ENCODE data around the gene ARL9.
"Not testable (repeated sequence)": the region's sequence is repeated elsewhere in the genome, so short reads cannot be mapped to it uniquely, and the experiment has no call there.

The ARL9 gene, protein sequence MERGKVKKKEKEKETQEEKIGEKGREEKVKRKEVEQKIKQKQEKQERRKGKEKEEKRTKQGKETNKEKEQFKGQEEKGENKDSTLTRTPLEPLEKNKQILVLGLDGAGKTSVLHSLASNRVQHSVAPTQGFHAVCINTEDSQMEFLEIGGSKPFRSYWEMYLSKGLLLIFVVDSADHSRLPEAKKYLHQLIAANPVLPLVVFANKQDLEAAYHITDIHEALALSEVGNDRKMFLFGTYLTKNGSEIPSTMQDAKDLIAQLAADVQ

DNA sequence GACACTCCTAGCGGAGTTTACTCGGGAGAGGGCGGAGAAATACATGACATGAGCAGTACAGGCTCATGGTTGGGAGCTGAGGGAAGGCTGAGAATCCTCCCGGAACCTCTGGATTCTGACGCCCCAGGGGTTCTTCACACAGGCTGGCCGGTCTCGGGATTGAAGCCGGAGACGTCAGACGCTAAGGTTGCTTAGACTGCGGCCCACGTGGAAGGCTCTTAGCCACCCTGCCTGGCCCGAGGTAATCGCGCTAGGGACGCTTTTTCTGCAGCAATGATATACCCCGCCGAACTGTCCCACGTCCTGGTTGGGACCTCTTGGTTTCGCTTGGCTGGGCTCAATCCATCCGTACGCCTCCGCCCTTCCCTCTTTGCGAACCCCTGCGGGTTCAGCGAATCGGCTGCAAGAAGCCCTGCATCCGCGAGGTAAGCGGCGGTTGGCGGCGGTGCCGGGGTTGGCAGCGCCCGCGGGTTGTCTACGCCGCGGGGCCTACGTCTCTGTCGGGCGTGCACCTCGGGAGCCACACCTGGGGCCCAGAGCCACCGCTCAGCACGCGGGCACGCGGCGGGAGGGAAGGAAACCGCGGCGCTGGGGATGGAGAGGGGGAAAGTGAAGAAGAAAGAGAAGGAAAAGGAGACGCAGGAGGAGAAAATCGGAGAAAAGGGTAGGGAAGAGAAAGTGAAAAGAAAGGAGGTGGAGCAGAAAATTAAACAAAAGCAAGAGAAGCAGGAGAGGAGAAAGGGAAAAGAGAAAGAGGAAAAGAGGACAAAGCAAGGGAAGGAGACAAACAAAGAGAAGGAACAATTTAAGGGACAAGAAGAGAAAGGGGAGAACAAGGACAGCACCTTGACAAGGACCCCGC, at the start of gene ARL9:
Gene ARL9 (plus strand): TSS at position 523 of the 862 bp plus-strand sequence. CDS start 72 bp downstream, at position 595.
- peak in 6 of 14 donors; percentile 5 to 51 (median 17) for DNase-seq

DNA sequence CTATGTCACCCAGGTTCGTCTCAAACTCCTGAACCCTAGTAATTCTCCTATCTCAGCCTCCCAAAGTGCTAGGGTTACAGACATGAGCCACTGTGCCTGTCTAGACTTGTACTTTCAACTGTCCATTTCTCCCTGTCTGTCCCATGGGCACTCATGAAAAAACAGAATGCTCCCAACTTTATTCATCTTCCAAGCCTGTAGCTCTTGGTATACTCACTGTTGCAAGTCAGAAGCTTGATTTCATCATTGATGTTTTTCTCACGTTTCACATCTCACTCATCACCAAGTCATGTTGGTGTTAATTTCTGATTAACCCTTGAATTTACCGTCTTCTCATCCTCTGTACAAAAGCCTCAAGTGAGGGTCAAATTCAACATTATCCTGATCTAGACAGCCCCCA, 45.5 kb upstream of the ARL9 start:
- DNase-seq, result no peak

DNA sequence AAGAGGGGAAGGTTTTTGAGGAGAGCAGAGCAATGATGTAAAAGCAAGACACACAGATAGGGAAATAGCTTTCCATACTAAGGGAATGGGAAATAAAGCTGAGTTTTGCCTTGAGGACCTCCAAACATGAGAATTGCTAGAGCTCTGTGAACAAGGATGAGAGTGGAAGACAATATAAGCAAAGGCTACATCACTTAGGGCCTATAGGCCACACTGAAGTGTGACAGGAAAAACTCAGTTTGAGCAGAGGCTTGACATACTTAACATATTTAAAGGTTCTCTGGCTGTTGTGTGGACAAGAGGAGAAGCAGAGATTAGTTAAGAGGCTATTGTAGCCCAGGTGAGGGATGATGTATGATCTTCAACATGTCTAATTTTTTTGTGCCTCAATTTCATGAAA, 43.4 kb upstream of the ARL9 start:
- no peak for DNase-seq

DNA sequence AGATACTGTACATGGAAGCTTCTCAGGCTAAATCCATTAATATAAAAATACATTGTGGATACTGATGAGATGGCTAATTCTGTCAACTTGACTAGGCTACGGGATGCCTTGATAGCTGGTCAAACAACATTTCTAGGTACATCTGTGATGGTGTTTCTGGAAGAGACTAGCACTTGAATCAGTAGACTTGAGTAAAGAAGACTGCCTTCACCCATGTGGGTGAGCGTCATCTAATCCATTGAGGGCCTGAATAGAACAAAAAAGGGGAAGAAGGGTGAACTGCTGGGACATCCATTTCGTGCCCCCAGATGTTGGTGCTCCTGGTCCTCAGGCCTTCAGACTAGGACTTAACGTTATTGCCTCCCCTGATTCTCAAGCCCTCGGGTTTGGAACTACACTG, 41.9 kb upstream of the ARL9 start:
- DNase-seq, result no peak

DNA sequence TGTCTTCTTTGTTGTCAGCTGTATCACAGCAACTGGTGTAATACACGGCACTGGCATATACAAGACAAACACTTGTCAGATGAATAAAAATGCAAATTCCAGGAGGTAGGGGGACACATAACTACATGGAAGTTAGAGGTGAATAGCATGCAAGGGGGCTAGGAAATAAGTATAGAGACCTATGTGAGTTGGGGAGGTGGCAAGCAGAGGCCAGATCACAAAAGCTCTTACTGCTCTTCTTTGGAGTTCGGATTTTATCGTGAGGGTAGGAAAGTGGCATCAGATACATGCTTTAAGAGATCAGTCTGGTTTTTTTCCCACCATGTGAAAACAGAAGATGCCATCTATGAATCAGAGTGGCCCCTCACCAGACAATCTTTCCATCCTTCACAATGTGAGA, 41.0 kb upstream of the ARL9 start:
- DNase-seq, result no peak

DNA sequence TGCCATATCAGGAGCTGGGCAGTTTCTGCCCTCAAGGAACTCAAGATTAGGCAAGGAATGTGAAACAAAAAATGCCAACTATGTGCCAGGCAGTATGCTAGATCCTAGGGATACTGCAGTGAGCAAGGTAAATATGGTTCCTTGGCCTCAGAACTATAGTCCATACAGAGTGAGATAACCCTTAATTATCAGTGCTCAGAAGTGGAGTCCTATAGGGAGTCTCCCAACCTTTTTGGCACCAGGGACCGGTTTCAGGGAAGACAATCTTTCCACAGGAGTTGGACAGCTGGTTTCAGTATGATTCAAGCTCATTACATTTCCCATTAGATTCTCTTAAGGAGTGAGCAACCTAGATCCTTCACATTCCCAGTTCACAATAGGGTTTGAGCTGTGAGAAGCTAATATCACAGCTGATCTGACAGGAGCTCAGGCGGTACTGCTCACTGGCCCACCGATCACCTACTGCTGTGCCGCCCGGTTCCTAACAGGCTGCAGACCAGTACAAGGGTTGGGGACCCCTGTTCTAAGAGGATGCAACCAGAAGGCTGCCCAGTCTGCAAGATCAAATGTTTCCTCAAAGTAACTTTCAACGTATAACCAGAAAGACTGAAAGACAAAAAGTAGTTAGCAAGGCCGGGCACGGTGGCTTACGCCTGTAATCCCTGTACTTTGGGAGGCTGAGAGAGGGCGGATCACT, 39.8 kb upstream of the ARL9 start:
- no peak for DNase-seq

DNA sequence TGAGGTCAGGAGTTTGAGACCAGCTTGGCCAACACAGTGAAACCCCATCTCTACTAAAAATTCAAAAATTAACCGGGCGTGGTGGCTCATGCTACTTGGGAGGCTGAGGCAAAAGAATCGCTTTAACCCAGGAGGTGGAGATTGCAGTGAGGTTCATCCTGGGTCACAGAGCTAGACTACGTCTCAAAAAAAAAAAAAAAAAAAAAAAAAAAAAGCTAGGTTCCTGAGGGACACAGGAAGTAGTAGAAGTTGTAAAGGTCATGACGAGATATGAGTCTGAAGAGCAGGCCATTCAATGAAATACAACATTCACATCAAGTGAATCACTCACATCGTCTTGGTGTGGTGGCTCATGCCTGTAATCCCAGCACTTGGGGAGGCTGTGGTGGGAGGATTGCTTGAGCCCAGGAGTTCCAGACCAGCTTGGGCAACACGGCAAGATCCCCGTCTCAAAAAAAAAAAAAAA, 39.3 kb upstream of the ARL9 start:
- not testable (repeated sequence) for DNase-seq

DNA sequence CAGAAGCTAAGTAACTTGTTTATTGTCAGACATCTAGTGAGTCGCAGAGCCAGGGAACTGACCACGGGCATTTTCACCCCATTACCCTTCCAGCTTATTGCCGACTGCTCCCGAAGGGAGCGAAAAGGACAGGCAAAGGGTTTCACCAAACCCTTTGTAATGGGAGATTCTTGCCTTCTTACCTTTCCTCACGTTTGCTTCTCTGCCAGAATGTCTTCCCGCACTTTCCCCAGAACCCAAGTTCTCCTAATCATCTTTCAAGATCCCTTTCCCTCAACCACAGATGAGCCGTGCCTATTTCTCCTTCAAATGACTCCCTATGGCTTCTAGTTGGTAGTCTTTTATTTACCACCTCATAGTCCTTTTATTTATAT, 38.7 kb upstream of the ARL9 start:
- DNase-seq, result peak in 2 of 14 donors; percentile 21 to 33

DNA sequence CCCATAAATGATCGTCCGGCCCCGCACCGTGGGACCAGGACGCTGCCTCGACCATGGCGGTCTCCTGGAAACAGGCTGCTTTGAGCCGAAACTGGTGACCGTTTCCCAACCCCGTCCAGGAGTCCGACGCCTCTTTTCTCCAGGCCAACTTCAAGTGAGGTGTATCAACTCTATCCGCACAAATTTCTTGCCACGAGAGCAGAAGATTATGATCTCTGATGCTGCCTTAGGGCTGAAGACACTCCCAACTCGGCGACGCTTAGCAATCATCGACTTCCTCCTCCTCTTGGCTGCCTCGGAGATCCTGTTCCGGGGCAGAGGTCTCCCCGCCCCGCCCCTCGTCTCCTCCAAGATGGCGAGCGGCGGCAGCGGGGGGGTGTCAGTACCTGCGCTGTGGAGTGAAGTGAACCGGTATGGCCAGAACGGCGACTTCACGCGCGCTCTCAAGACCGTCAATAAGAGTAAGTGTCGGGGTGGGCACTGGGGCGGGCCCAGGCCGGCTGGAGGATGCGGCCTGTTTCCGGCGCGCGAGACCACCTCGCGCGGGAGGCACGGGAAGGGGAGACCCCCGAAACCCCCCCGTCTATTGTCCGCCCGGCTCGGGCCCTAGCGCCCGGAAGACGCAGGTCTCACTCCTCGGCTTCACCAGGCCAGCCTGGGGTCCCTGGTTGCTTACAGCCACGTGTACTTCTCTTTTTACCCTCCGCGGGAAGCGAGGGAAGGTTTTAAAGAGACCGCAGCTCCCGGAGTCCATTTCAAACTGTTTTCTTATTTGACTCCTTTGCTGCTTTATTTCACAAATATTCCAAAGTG, 38.1 kb upstream of the ARL9 start, which contains the start of gene SRP72:
Gene SRP72 (plus strand): TSS at position 334 of the 813 bp plus-strand sequence. CDS start 19 bp downstream, at position 353.
- DNase-seq, result peak; percentile 23 to 86 (median 75)

DNA sequence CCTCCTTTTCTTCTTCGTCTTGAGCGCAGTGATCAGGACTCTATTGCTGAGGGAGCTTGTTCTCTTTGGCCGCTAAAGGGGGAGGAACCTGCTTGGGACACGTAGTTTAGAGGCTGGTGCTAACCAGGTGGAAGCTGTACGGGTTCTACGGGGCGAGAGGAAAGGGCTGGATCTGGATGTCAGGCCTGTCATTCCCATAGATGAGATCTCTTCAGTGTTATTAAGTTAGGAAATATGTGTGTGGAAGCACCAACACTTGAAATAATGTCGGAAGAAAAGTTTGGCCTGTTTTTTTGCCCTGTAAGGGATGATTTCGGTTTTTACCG, 37.5 kb upstream of the ARL9 start:
- DNase-seq, result peak in 5 of 14 donors; percentile 32 to 65 (median 34)

DNA sequence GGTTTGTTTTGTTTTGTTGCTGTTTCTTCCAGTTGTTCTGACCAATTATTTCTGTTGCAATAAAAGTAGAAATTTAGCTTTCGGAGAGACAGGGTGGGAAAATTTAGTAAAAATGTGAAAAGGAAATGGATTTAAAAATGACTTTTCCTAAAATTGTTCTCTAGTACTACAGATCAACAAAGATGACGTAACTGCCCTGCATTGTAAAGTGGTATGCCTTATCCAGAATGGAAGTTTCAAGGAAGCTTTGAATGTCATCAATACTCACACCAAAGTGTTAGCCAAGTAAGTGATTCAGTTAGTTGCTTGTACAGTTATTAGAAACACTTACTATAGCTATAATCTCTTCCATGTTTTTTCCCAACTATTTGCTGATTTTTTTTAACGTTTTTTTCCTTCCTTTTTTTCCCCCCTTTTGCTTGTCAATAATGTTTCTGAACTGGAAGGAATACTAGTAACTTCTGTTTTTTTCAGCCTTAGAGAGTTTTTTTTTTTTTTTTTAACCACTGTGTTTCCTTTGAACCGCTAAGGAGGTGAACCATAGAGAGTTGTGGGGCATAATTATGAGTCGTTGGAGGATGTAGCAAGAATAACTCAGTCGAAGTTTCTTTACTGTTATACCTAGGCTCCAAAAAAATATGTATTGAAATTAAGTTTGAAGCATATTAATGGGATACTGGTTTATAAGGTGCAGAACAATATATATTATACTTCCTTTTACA, 35.9 kb upstream of the ARL9 start:
- no peak for DNase-seq

DNA sequence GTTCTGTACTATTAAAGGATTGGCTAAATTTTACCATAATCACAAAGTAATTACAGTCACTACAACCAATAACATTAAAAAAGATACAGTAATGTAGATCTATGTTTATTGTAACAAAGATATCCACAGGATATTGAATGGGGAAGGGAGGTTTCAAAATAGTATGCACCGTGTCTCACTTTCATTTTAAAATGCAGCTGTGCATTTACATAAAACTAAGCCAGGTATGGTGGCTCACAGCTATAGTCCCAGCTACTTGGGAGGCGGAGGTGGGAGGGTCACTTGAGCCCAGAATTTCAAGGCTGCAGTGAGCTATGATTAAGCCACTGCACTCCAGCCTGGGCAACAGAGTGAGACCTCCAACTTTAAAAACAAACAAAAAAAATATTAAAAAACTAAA, 29.7 kb upstream of the ARL9 start:
- DNase-seq, result no peak

DNA sequence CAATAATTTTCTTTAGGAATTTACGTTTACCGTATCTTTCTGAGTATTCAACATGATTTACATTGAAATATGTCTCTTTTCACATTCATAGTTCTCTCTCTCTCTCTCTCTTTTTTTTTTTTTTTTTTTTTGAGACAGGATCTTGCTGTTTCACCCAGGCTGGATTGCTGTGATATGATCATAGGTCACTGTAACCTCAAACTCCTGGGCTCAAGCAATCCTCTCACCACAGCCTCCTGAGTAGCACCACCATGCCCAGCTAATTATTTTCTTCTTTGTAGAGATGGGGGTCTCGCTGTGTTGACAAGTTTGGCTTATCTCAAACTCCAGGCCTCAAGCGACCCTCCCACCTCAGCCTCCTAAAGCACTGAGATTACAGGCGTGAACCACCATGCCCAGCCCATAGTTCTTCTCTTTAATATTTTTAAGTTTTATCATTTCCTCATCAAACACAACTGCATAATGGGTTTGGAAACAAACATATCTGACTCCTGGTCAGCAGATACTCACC, 28.3 kb upstream of the ARL9 start:
- DNase-seq, result no peak

DNA sequence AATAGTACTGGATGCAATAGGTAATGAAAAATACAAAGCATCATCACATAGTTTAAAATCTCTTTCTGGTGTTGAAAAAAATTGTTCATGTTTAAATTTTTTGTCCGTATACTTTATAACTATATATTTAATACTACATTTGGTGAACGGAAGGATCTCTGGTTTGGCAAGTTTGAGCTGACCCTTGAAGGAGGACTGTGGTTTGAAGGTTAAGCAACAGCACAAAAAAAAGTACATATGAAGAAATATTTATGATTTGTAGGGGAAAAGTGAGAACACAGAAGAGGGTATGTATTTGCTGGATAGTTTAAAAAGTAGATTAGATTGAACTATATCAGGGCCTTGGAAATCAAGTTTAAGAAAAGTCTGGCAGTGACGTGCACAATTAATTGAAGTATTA, 24.9 kb upstream of the ARL9 start:
- DNase-seq, result no peak

DNA sequence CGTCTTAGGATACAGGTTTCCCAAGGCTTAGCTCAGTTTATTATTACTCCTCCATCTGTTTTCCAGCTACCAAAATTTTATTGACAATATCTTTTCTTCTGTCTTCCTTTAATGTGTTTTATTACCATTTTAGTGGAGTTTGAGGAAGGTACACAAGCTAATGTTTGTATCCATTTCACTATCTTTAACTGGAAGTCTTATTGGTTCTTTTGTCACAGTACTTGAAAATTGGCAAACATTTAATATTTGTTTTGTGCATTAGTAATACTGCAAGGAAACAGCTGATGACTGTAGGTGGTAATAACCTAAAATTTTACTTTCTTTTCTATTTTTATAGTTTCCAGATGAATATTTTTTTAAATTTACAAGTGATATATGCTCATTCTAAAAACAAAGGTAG, 9.3 kb upstream of the ARL9 start:
- no peak for DNase-seq

DNA sequence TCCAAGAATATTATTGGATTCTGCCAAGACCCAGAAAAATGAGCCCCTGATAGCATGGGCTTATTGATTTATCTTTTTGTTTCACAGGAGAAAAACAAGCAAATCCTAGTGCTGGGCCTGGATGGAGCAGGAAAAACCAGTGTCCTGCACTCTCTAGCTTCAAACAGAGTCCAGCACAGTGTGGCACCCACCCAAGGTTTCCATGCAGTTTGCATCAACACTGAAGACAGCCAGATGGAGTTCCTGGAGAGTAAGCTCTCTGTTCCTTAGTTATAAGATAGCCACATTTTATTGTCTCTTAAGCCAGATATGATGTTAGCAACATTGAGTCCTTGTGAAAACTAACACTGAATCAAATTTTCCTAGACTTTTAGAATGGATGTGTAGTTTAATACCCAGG, 5.5 kb downstream of the ARL9 start:
- DNase-seq, result no peak

DNA sequence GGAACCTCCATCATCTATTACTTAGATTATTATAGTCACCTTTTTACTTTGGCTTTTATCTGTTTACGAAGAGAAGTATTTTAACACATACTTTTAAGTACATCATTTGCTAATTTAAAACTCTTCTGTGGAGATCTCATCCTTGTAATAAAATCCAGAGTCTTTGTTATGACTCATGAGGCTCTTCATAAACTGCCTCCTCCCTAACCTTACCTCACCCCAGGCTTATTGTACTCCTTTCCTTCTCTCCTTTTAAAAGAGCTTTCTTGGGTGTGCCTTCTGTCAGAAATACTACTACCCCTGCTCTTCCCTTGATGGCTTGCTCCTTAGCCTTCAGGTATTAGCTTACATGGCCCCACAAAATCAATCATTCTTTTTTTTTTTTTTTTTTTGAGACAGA, 6.6 kb downstream of the ARL9 start:
- DNase-seq, result no peak

DNA sequence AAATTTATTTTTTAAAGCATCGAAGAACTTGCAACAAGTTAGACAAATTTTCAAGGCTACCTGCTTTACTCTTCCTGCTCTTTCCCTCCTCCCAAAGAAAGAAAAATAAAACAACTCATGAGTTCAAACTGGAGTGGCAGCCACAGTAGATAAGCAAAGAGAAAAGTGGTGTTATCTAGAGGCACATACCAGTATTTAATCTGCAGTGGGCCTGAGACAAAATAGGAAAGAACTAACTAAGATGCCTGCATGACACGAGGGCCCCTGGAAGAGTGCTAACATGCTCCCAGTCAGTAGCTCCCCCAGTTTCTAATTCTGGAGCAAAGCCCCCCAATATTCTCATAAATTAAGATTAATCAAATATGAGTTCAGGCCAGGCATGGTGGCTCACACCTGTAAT, 7.9 kb downstream of the ARL9 start:
- no peak for DNase-seq

DNA sequence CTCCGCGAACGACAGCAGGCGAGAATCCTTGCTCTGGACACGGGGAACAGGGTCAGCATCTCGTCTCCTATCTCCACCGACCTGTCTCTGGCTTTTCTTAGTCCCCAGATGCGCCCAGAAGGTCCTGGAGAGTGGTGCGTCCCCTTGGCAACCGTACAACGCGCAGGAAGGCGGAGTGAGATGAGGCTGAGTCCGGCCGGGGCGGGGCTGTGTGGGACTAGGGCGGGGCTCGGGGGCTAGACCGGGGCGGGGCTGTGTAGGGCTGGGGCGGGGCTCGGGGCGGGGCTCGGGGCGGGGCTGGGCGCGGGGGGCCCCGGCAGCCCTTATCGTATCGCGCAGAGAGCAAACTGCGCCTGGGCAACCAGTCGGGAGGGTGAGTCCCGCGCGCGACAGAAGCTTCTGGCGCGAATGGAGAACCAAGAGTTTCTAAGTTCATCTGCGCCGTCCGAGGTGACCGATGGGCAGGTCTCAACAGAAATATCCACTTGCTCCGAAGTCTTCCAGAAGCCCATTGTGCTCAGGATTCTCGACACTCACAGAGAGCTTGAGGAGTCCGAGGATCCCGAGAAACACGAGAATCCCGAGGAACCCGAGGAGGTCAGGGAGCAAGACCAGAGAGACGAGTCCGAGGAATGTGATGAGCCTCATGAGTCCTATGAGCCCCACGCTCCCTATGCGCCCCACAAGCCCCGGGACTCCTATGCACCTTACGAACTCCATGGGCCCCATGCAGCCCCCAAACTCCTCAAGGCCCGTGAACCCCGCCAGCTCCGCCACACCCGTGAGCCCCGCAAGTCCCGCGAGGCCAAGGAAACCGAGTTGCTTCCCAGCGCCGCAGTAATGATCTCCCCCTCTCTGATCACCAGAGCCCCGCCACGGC, 24.9 kb downstream of the ARL9 start:
- DNase-seq, result peak in 12 of 14 donors; percentile 30 to 74 (median 58)

DNA sequence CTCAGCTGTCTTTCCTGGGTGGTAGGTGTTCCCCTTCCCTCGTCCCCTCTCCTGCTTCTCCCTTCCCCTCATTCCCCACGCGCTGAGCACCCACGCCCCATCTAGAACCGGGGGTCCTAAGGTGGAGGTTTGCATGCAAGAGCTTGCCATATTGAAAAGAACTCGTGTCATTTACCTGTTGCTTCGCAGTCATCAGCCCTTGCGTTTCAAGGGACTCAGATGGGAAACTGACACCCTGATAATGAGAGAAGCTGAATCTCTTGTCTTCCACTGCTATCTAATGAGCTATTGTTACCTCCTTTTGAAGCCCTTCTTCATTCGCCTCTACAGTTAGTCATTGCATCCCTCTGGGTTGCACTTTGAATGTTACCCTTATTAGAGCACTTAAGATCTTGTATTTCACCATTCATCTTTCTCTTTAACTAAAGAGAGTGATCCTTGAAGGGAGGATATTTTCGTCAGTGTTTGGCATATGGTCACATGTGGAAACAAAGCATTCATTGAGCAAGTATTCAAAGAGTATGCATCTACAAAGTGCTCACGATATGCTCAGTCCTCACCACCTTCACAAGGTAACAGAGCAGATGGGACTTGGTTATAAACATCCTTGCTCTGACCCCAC, 25.7 kb downstream of the ARL9 start:
- DNase-seq, result no peak

Data from C1 segment of cervical spinal cord (tissue), 14 donors.